IPS-NIHi11 (cell line): ENCODE data around the gene LLPH.
"Not testable (repeated sequence)": the region's sequence is repeated elsewhere in the genome, so short reads cannot be mapped to it uniquely, and the experiment has no call there.

Experiments used
- DNase-seq: peaks from one replicate; pipeline ENCODE4 v3.0.0; 2012; ENCODE audit warnings: mixed read lengths, low spot score

The LLPH gene

DNA sequence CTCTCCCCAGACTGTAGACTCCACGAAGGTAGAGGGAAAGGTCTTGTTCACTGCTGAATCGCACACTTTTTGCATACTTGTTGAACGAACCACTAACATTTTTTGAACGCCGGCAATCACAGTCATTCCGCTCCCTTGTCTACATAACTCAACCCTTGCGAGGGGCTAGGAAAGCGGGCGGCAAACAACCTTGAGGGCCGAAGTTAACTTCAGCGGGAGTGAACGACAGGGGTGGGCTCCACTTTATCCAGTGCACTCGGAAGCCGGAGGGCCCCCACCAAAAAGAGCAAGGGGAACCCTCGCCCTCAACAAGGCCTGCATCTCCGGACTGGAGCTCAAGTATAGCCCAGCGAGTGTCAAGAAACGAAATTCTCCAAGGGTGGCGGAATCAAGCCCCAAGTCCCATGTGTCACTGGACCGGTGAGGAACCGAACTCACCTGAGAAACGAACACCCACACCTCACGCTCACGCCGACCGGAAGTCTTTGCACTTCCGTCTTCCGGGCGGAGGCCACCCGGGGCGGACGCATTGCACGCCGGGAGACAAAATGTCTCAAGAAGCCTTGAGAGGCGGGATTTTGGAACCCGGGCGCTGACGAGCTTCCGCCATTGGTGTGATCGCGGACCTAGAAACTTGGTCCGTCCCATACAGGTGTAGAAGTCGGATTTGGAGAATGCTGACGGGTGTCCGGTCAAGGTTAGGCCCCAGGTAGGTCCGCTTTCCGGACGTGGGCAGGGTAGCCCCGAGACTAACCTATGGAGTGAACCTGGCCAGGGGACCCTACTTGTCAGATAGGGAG, at the start of gene LLPH:
Gene LLPH, minus strand, starts transcription at position 484 of the 800 bp plus-strand sequence. CDS start 1,644 bp downstream, outside the sequence.
- DNase-seq: peak; percentile 92

DNA sequence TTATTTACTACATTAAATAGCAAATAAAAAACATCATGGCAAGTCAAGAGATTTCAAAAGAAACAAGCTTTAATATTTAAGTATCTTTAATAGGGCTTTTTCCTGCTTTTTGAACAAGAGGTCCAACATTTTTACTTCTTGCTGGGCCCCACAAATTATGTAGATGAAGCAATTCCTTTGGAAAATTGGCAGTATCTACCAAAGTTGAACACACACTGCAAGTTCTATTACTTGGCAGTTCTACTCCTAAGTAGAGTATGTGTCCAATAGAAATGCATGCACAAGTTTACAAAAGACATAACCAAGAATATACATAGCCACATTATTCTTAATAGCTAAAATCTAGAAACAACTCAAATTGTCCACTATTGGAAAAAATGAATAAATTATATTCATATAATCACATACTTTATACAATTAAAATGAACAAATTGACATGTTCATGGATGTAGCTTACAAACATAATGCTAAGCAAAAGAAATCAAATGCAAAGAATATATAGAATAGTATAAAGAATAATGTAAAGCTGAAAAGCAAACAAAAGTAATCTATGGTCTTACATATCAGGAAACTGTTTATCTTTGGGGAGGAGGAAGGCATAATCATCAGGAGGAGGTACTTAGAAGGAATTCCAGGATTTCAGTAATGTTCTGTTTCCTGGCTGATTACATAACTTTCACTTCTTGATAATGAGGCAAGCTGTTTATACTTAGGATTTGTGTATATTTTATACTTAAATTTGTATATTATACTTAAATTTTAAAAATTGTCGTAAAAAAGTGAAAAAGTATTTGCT, 45.8 kb upstream of the LLPH start:
- no peak for DNase-seq

DNA sequence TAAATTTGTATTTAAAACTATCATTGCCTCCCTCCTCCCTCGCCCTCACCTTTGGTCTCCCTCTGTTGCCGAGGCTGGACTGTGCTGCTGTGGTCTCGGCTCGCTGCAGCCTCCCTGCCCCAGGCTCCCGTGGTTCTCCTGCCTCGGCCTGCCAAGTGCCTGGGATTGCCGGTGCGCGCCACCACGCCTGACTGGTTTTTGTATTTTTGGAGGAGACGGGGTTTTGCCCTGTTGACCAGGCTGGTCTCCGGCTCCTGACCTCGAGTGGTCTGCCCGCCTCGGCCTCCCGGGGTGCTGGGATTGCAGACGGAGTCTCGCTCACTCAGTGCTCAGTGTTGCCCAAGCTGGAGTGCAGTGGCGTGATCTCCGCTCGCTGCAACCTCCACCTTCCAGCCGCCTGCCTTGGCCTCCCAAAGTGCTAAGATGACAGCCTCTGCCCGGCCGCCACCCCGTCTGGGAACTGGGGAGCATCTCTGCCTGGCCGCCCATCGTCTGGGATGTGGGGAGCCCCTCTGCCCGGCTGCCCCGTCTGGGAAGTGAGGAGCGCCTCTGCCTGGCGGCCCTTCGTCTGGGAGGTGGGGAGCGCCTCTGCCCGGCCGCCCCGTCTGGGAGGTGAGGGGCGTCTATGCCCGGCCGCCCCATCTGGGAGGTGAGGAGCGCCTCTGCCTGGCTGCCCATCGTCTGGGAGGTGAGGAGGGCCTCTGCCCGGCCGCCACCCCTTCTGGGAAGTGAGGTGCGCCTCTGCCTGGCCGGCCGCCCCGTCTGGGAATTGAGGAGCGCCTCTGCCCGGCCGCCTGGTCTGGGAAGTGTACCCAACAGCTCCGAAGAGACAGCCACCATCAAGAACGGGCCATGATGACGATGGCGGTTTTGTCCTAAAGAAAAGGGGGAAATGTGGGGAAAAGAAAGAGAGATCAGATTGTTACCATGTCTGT, 44.1 kb upstream of the LLPH start:
- not testable (repeated sequence) for DNase-seq

DNA sequence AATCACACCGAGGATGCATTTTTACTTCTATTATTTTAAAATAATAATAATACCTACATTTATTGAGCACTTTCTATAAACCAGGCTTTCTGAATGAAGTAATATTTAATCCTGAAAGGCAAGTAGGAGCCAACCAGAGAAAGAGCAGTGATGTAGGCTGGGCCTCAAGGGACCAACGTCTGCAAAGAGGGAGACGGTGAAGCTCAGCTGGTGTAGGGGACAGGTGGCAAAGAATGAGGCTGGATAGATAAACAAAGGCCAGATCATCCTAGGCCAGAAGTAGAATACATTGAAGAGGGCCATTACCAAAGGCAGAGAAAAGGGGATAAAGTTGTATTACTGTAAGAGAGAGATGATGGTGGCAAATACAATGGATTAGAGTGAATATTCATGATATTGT, 40.1 kb upstream of the LLPH start:
- DNase-seq: no peak

DNA sequence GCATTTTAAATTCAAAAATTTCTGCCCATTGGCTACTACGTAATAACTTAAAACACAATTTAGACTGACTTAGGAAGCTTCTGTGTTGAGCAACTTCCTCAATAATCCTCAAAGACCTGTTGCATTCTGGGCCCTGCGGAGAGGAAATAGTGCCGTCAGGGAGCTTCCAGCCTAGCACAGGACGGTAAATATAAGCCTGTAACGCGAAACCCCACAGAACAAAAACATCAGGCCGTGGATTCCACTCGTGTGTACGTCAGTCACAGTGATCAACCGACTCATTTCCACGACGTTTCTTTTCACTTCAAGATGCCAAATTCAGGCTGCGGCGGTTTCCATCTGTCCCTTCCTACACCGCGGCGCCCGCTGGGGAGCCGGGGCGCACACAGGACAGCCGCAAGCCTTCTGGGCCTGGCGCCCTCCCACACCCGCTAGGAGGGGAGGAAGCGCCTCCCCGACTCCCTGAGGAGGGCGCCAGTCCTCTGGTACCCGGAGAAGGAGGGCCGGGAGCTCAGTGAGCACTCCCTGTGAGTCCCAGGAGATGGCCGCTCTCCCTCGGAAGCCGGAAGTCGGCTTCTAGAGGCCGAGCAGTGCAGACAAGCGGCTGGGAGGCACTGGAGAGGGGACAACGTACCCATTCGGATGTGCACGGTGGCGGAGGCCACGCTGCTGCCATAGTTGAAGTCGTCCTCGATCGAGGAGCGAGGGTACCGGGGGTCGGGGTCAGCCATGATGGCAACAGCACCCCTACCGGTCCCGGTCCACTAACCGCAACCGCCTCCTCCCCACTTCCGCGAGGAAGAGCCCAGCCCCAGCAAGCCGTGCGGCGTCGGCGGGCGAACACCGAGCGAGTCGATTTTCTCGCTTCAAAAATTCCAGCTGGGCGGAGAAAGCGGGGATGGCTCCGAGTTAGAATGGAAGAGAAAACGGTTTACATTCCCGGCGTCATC, 38.9 kb upstream of the LLPH start, which contains the start of gene TMBIM4:
Gene TMBIM4, minus strand, starts transcription at position 776 of the 950 bp plus-strand sequence. Its CDS starts 45 bp downstream, at position 731.
- DNase-seq: peak; percentile 90

DNA sequence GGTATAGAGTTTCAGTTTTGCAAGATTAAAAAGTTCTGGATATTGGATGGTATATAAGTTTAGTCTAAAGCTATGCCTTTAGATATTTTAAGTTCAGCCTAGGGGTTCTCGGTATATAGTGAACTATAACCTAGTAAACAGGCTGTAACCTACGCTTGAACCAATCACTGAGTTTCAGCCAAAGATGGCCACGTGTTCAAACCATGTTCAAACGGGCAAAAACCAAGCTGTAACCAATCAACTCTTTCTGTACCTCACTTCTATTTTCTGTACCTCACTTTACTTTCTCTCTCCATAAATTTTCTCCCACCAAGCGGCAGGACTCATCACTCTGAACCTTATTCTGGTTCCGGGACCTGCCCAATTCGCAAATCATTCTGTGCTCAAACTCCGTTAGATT, 37.9 kb upstream of the LLPH start:
- DNase-seq: no peak

DNA sequence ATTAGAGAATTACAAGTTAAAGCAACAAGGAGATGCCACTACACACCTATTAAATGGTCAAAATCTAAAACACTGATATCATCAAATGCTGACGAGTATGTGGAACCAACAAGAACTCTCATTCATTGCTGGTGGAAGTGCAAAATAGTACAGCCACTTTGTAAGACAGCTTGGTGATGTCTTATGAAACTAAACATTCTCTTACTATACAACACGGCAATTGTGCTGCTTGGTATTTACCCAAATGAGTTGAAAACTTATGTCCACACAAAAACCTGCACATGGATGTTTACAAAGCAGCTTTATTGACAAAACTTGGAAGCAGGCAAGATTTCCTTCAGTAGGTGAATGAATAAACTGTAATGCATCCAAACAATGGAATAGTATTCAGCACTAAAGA, 36.0 kb upstream of the LLPH start:
- no peak for DNase-seq

DNA sequence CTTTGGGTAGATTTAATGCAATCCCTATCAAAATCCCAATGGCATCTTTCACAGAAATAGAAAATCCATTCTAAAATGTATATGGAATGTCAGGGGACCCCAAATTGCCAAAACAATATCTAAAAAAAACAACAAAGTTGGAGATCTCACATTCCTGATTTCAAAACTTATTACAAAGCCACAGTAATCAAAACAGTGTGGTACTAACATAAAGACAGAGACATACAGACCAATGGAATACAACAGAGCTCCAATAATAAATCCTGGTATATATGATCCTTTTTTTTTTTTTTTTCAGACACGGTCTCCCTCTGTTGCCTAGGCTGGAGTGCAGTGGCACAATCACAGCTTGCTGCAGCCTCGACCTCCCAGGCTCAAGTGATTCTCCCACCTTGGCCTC, 34.6 kb upstream of the LLPH start:
- DNase-seq: no peak

DNA sequence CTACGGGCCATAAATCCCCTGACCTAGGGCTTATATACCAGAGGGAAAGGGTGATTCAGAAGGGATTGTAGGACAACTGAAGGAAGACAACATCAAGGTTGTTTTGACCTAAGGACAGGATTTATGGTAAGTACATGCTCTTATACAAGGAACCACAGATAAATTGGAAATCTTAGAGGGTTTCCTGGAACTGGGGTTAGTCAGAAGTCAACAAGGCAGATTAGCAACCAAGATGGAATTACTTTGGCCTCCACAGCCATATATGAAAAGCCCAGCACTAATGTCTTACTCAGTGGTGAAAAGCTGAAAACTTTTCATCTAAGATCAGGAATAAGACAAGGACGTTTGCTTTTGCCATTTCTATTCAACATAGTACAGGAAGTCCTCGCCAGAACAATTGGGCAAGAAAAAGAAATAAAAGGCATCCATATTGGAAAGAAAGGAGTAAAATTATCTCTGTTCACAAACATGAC, 33.8 kb upstream of the LLPH start:
- DNase-seq: no peak

DNA sequence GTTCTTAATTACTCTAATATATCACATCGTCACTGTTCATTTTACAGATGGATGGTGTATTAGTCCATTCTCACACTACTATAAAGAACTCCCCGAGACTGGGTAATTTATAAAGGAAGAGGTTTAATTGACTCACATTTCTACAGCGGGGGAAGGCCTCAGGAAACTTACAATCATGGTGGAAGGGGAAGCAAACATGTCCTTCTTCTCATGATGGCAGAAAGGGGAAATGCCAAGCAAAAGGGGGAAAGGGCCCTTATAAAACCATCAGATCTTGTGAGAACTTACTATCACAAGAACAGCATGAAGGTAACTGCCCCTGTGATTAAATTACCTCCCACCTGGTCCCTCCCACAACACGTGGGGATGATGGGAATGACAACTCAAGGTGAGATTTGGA, 32.7 kb upstream of the LLPH start:
- no peak for DNase-seq

DNA sequence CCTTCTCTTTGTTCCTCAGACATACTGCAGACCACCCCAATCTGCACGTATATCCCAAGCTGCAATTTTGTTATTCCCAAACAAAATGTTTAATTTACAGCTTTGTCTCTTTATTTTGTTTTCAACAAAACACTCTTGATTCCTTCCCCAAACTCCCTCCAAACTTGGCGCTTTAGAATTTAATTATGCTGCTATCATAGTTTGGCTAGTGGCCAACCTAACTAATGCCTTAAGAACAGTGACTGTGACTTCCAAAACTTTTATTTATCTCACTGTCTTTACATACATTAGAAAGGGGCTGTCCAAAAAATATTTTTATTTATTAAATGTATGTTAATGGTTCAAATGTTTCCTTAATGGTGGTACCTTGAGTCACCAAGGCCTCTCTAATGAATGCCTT, 32.2 kb upstream of the LLPH start:
- DNase-seq: no peak

DNA sequence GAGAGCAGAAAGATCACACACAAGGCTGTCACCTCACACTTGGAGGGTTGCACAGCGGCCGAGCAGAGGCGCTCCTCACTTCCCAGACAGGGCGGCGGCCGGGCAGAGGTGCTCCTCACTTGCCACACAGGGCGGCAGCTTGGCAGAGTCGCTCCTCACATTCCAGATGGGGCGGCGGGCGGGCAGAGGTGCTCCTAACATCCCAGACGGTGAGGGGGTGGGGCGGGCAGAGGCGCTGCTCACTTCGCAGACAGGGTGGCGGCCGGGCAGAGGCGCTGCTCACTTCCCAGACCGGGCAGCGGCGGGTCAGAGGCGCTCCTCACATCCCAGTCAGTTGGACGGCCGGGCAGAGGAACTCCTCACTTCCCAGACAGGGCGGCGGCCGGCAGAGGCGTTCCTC, 30.2 kb upstream of the LLPH start:
- DNase-seq: no peak

DNA sequence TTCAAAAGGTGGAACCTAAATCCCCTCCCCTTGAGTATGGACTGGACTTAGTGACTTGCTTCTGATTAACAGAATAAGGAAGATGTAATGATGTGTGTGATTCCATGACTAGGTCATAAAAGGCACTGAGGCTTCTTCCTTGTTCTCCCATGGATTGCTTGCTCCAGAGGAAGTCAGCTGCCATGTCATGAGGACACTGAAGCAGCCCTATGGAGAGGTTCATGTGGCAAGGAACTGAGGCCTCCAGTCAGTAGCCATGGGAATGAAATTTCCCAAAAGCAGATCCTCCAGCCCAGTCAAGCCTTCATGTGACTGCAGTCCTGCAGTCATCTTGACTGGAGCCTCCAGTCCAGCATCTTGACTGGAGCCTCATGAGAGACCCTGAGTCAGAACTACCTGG, 28.6 kb upstream of the LLPH start:
- no peak for DNase-seq

DNA sequence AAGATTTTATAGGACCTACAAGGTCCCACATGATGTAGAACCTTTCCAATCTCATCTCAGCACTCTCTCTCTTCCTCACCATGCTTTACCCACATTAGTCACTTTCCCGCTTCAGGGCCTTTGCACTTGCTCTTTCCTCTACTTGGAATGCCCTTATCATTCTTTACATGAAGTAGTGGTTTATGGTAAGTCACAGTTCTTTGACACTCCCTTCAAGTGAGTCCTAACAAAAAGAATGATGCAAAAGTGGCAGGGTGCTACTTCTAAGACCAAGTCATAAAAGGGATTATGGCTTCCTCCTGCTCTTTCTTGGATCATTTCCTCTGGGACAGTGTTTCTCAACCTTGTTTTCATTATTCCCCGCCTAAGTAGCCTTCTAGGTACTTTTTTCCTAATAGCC, 26.1 kb upstream of the LLPH start:
- DNase-seq: no peak

DNA sequence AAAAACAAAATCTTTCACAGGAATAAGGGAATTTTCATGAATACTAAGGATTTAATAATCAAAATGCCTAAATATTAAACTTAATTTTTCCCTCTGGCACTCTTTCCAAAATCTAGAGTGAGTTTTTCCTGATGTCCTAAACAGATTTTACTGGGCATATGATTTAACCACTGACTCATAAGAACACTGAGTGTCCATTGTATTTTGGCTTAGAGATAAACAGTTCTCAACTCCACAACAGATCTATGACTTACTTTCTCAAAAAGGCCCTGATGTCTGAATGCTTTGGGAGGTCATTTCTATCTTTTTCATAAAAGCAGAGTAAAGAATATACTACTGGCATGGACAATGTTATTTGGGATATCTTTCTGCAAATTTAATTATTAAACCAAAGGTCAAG, 24.2 kb upstream of the LLPH start:
- DNase-seq: no peak

DNA sequence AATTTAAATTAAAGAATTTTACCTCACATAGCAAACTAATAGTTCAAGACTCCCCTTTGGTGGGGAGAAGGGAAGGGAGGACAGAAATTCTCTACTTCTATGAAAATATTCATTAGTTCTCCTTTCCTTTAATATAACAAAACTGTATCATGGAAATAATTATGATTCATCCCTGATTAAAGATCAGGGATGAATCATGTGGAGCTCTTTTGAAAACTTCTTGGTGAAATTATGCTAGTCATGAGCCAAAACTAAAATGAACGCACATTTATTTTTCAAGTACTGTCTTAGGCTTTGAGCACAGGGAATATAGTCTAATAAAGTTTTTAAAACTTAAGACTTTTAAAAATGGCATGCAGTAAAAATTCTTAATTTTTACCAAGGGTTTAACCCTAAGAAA, 22.2 kb upstream of the LLPH start:
- DNase-seq: no peak

DNA sequence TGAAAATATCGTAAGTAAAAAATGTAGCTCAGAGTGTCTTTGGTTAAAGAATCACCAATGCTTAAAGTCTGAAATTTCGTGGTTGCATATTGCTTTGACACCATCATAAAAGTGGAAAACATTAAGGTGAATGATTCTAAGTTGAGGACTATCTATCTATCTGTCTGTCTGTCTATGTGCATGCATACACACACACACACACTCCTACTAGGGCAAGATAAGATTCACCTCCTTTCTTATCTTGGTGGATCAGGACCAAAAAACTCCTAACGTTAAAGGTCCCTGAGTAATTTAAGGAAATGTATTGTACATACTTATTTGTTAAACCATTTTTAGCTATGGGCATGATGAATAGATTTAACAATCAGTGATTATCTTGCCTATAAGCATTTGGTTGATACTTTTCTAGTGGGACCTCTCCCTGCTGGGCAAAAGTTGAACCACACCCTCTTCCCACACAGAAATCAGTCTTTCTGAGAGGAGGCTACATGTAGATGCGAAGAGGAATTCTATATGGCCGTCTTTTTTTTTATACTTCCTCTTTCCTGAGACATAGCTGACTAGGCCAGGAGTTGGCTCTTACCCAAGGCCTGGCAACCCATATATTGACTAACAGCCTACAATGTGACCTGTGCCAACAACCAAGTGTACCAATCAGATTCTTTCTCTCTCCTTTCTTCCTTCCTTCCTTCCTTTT, 19.3 kb upstream of the LLPH start:
- peak; percentile 9 for DNase-seq

DNA sequence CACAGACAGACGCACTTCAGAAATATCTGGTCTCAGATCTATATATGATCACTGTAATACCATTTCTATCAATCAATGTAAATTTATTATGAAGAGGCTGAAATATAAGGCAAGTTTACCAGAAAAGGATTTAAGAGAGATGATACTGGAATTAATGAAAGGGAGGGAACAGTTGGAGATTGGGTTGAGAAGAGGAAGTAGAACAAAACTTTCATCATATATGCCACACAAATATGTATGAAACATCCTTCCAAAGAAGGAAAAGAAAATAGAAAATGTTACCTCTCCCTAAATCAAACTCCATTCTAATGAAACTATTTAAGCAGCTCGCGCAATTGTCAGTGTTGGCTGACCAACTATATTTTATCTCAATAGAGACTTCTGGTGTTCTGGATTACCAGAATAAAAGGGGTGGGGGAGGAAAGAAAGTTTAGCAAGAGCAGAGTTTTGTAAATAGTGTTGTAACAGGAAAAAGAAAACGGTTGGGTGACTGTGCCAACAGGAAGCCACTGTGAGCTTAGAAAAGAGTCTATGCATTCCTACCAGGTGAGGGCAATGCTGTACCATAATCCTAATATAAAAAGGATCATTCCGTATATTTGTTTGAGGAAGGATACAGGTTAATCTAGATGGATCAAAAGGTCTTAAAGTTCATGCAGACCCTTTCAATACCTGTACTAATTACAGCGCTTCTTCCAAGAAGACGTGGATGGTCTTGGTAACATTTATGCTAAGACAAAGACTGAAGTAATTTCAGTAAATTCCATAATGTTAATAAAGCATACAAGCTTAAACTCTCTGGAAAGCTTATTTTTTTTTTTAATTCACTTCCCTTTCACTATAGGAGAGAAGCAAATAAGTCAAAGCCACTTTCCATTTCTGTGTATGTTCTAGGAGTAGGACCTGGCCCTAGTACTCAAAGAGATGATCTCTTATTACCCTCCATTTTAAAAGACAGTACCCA, 14.5 kb upstream of the LLPH start:
- peak; percentile 58 for DNase-seq

DNA sequence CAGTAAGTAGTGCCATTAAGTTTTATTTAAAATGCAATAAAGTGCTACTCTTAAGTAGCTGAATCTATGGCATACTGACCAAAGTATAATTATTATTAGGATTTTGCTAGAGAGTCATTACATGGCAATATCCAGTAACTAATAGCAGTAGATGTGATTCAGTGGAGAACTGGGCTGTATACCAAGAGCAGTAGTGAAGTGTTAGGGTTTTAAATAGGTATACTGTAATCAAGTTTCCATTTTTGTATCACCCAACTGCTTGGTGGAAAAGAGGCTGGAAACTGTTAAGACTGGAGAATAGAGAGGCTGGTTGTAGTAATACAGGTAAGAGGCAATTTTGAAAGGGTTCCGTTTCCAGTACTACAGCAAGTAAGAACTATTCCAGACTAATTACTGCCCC, 13.3 kb upstream of the LLPH start:
- no peak for DNase-seq
